ENCODE results near the gene DTNA. TPM values are rescaled to one million over a fixed set of nuclear protein-coding genes. Genes with fewer than 3 reads are reported as not detected.

Gene DTNA
- total RNA-seq, 1 donor from 2014 or later: 1.6 TPM

DNA sequence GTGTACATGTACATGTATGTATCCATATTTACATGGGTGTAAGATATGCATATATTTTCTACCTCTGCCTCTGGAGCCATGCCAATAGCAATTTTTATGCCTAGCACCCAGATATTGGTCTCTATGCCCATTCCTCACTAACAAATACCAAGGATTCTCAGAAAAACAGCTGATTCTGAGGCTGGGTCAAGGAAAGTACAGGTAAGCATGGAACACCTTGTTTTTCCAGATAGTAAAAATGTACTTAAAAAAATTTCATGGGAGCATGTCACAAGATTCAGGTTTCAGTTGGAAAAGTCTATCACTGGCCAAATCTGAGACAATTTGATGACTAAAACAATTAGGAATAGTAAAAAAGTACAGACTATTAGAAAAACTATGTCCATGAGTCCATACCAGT, 216.6 kb downstream of the DTNA start:
- no peak for ATAC-seq
- no peak for DNase-seq (ENCODE audit: low spot score)

DNA sequence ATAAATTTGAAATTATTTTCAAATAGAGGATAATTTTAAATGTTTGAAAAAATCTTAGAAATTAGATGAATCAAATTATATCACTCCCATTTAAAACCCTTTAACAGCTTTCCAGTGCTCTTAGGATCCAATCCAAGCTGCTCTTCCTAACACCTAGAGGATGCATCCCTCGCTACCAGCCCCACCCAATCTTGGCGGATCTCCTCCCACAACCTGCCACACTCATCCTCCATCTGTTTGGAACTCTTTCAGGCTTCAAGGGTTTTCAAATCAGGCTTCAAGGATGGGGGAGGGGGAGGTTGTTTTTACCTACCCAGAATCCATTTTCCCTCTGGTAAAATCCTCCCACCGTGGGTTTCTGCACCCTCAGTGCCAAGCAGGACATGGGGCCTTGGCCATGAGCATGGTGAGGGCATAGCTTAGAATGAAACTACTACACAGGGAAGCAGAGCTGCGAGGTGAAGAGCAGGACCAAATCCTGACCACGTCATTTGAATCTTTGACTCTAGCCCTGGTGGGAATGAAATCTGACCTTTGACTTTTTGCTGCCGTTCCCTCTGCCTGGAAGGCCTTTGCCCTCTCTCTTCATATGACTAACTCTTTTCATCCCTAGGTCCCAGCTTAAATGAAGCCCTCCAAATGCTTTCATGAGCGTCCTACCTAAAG, 218.1 kb downstream of the DTNA start:
- DNase-seq (ENCODE audit: low spot score) (peak; percentile 56), ATAC-seq (peak; percentile 96)

DNA sequence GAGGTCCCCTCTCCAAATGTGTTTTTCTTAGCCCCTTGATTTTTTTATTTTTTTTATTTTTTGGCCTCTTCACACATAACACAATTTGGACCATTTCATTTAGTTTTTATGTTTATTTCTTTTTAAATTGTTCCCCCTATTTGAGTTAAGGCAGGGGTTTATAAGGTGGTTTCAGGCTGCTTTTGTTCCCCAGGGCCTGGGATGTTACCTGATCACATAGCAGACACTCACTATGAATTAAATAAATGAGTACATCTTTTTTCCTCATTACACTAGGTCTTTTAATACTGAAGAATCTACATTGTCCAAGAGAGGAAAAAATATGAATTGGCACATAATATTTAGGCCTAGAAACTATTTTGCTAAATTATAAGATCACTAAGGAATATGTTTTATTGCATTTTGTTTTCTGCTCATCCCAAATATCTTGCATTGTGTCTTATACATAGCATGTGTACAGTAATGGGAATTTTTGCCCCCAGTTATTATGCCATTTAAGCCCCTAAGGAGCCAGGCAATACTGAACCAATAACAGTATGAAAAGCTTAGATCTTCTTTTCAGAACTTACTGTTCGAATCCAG, 218.7 kb downstream of the DTNA start:
- DNase-seq (ENCODE audit: low spot score) (no peak), ATAC-seq (no peak)

DNA sequence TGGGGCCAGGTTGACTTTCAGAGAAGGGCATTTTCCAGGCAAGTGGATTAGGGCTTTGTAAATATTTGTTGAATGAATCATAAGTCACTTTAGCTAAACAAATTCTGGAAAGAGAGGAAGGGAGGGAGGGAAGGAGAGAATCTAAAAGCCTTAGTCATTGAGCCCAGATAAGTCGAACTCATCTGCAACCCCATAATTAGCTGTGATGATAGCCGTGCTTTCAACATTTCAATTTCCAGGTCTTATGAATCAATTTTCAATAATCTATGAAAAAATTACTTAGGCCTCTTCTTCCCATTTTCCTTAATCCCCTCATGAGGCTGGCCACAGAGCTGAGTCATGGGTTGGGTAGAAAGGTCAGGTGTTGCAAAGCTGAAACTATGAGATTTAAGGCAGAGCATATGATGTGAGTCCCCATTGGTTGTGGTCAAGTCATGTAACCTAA, 219.3 kb downstream of the DTNA start:
- peak; percentile 63 for ATAC-seq
- DNase-seq (ENCODE audit: low spot score): no peak

DNA sequence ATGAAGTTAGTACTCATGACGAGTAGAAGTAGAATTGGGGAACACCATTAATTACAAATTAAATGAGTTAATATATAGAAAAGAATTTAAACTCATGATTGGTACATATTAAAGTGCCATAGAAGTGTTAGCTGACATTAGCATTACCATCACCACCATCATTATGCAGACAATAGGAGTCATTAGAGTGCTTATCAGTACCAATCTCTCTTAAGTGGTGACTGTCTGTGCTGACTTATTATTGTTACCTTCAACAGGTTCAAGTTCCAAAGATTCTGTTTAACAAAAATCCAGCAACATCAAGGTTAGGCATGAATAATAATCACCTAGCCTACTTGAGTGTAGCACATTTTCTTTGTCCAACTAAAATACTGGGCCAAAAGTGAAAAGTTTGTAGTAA, 222.3 kb downstream of the DTNA start:
- no peak for ATAC-seq
- DNase-seq (ENCODE audit: low spot score): no peak

DNA sequence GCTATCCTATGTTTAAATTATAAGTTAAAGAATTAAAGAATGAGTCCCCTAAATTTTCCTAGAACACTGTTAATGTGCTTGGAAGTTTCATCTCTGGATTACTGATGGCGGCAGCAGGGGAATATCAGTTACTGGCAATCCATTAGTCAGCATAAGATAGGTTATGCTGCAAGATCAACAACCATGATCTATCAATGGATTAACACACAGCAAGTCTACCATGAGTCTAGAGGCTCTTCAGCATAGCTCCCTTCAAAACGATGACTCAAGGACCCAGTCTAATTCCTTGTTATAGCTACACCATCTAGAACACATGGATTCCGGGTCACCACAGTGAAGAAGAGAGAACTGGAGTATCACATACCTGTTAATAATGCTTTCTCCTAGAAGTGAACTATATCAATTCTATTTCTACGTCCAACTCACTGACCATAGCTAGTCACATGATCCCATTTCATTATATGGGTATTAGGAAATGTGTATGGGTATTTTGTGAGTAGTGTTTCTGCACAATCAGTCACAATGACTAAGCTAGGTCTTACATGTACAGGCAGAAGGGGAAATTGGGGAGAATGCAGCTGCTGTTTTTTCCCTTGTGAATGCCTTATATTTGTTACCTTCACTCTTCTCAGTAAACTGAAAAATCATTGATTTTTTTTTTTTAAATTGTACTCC, 222.8 kb downstream of the DTNA start:
- DNase-seq (ENCODE audit: low spot score) (no peak), ATAC-seq (no peak)

DNA sequence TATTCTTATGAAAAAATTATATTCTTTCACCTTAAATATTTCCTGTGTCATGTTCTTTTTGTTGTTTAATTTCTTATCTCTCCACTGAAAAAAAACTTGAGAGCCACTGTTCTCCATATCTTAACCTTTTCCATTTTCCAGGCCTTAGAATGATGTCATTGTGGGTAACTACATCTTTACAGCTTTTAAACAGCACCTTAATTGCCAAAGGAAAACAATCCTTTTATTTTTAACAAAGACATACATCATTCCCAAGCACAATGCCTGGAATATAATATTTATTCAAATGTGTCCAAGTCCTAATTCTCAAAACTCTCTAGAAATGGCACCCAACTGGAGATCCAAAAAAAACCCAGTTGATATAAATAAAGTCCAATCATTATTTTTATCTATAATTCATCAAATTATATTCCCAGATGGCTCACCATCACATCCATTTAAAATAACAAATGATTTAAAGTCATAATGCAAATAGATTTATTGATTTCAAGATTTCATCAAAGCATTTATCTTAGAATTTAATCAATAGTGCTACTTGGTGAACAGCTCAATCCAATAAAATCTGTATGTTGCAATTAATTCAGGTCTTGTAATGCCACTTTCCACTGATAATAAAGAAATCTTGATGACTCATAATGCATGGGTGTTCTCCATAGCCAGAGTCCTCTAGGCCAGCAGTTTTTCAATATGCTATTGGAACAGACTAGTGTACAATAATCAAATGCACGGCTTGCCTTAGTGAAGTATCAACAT, 224.0 kb downstream of the DTNA start:
- ATAC-seq: no peak
- DNase-seq (ENCODE audit: low spot score): no peak

DNA sequence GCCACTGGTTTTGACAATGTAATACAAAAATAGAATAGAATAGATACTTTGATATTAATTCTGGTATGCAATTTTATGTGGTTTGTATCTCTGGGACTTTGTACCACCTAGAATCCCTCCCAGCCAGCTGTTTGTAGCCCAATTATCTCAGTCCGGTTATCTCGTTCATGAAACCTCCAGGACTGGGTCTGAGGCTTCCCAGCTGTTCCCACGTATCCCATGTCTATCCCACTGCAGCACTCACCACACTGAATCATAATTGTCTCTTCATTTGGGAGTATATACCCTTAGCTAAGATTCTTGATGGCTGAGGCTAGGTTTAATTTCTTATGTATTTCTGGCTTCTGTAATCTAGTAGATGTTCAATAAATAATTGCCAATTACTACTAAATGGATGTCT, 226.7 kb downstream of the DTNA start:
- DNase-seq (ENCODE audit: low spot score): no peak
- ATAC-seq: no peak

DNA sequence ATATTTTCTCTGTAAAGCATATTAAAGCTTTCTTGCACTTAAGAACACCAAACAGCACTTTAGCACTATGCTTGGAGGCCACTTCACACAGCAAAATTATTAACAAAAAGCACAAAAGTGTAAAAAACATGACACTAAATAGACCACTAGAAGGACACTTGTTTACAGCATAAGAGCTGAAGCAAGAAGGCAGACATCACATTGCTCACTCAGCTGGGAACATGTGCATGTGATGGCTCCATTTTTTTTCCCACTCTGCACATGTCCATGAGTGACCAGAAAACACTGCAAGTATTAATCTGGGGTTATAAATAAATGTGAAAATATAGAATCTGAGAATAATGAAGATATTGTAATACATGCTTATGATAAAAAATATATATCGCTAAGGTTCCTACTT, 228.0 kb downstream of the DTNA start:
- DNase-seq (ENCODE audit: low spot score) (no peak), ATAC-seq (no peak)

All from left lobe of liver (tissue), 2 donors.